Measurements from ENCODE around the gene DBN1.

GRCh38 chr5:177494346-177495195 lies 21.1 kb upstream of the DBN1 start:
- TF ChIP-seq CTCF (IDR thresholded peaks at IDR 0.05) = peak in 3 of 4 experiments; percentile 21 to 28 (median 28)
- TF ChIP-seq POLR2A (IDR thresholded peaks at IDR 0.05) = no peak
